Diencephalon (tissue), 1 donor: Measurements from ENCODE around the gene PLEKHA6. TPM values are rescaled to one million over a fixed set of nuclear protein-coding genes. Genes with fewer than 3 reads are reported as not detected.

Experiments
- small RNA-seq: library from RNA; depleted of rRNA; stranded (forward); fragments of <200 nt; gene quantifications from one replicate; pipeline ENCODE3, GENCODE V24; 2014
- total RNA-seq: library from RNA; depleted of rRNA; stranded (reverse); fragments of >200 nt; gene quantifications from one replicate; pipeline ENCODE4 v1.2.3, GENCODE V29; 2014

PLEKHA6 gene
- 23.1 TPM for total RNA-seq

GRCh38 chr1:204359474-204360255 is at the start of gene PLEKHA6:
Gene PLEKHA6 (minus strand): TSS chr1:204359929. CDS start chr1:204273727, 86,202 bp downstream.

GRCh38 chr1:204213668-204214662 is 145.8 kb downstream of the PLEKHA6 start, which contains the start of gene GOLT1A:
Gene GOLT1A (minus strand): TSS chr1:204213988. CDS start chr1:204213906, 82 bp downstream.

GRCh38 chr1:204196068-204196795 is 163.5 kb downstream of the PLEKHA6 start, which contains the start of gene KISS1:
Gene KISS1 (minus strand): TSS chr1:204196491. CDS start chr1:204192876, 3,615 bp downstream.

Small RNAs within 50 kb of the gene (small RNA-seq; reads per million reads assigned to genes)
- gene AL606489.2, result not detected

Other genes with a start within 250 kb of the PLEKHA6 start
- gene ETNK2, start 207.9 kb downstream of the PLEKHA6 start, total RNA-seq, result 69.9 TPM
- not detected for gene REN, start 193.6 kb downstream of the PLEKHA6 start, total RNA-seq
- gene KISS1, start 163.4 kb downstream of the PLEKHA6 start, total RNA-seq, result not detected
- 5.5 TPM for gene GOLT1A, start 145.9 kb downstream of the PLEKHA6 start, total RNA-seq
- gene PPP1R15B, start 51.9 kb upstream of the PLEKHA6 start, total RNA-seq, result 44.5 TPM
- gene PIK3C2B, start 134.9 kb upstream of the PLEKHA6 start, total RNA-seq, result 24.9 TPM
- gene MDM4, start 156.5 kb upstream of the PLEKHA6 start, total RNA-seq, result 68.7 TPM